ENCODE results near the gene ARHGAP18.

The ARHGAP18 gene

DNA sequence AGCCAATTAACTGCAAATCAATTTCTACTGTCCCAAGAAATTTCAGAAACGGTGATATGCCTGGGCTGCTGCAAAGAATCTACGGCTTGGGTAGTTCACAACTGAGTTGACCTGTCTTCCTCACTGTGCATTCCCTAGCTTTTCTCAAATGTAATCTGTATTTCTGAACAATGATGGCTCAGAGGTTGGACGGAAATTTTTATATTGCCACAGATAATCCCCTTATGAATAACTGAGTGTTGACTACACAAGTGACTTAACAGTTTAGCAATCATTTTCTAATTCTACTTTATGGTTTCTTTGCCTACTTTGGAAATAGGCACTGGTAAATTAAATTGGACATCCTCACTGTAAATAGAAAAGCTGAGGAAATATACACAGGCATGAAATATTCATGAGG, 94.5 kb downstream of the ARHGAP18 start:
- CTCF ChIA-PET: no interaction called here
- POLR2A ChIA-PET: no interaction called here
- no peak for TF ChIP-seq NFRKB (IDR thresholded peaks at IDR 0.05)
- TF ChIP-seq ZNF384 (IDR thresholded peaks at IDR 0.05): no peak
- no peak for TF ChIP-seq SP1 (IDR thresholded peaks at IDR 0.05)
- no peak for TF ChIP-seq CTBP1 (IDR thresholded peaks at IDR 0.05; ENCODE audit: borderline replicate concordance)
- TF ChIP-seq, protein P1, sequence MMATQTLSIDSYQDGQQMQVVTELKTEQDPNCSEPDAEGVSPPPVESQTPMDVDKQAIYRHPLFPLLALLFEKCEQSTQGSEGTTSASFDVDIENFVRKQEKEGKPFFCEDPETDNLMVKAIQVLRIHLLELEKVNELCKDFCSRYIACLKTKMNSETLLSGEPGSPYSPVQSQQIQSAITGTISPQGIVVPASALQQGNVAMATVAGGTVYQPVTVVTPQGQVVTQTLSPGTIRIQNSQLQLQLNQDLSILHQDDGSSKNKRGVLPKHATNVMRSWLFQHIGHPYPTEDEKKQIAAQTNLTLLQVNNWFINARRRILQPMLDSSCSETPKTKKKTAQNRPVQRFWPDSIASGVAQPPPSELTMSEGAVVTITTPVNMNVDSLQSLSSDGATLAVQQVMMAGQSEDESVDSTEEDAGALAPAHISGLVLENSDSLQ (IDR thresholded peaks at IDR 0.05): no peak
- TF ChIP-seq FOXM1 (IDR thresholded peaks at IDR 0.05; ENCODE audit: borderline replicate concordance): no peak
- TF ChIP-seq SUZ12 (IDR thresholded peaks at IDR 0.05): no peak
- no peak for TF ChIP-seq FOXA1 (IDR thresholded peaks at IDR 0.05)
- no peak for TF ChIP-seq LEF1 (IDR thresholded peaks at IDR 0.05; ENCODE audit: borderline replicate concordance)
- no peak for TF ChIP-seq ARNT (IDR thresholded peaks at IDR 0.05)
- TF ChIP-seq ELF4 (IDR thresholded peaks at IDR 0.05): no peak
- TF ChIP-seq FOXK2 (IDR thresholded peaks at IDR 0.05): no peak
- TF ChIP-seq HDGF (IDR thresholded peaks at IDR 0.05; ENCODE audit: borderline replicate concordance): no peak
- TF ChIP-seq BHLHE40 (IDR thresholded peaks at IDR 0.05; ENCODE audit: borderline replicate concordance): no peak
- no peak for TF ChIP-seq TARDBP (IDR thresholded peaks at IDR 0.05)
- no peak for TF ChIP-seq L3MBTL2 (conservative IDR thresholded peaks at IDR 0.05)
- no peak for DNase-seq (ENCODE audit: extremely low spot score)

DNA sequence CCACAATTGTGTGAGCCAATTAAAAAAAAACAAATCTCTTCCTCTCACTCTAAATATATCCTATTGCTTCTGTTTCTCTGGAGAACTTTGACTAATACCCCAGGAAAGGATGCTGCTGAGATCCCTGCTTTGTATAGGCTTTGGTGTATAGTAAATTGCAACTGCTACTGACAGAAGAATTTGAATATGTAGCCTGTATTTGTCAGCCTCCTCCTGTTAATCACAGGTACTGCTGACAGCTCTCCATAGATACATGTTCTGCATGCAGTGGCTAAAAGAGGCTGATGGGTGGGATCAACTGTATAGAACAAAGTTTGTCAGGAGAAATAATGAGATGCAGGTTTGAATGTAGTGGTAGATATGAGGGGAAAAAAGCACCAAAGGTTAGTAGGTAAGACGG, 95.0 kb downstream of the ARHGAP18 start:
- ChIA-PET CTCF (no interaction called here), POLR2A (no interaction called here)
- TF ChIP-seq FOXM1 (IDR thresholded peaks at IDR 0.05; ENCODE audit: borderline replicate concordance): no peak
- no peak for TF ChIP-seq CTBP1 (IDR thresholded peaks at IDR 0.05; ENCODE audit: borderline replicate concordance)
- TF ChIP-seq SP1 (IDR thresholded peaks at IDR 0.05): no peak
- no peak for TF ChIP-seq HDGF (IDR thresholded peaks at IDR 0.05; ENCODE audit: borderline replicate concordance)
- TF ChIP-seq ELF4 (IDR thresholded peaks at IDR 0.05): no peak
- no peak for TF ChIP-seq ARNT (IDR thresholded peaks at IDR 0.05)
- TF ChIP-seq NFRKB (IDR thresholded peaks at IDR 0.05): no peak
- TF ChIP-seq BHLHE40 (IDR thresholded peaks at IDR 0.05; ENCODE audit: borderline replicate concordance): no peak
- no peak for TF ChIP-seq FOXK2 (IDR thresholded peaks at IDR 0.05)
- TF ChIP-seq FOXA1 (IDR thresholded peaks at IDR 0.05): no peak
- TF ChIP-seq ZNF384 (IDR thresholded peaks at IDR 0.05): no peak
- no peak for TF ChIP-seq TARDBP (IDR thresholded peaks at IDR 0.05)
- TF ChIP-seq LEF1 (IDR thresholded peaks at IDR 0.05; ENCODE audit: borderline replicate concordance): no peak
- TF ChIP-seq L3MBTL2 (conservative IDR thresholded peaks at IDR 0.05): no peak
- no peak for TF ChIP-seq SUZ12 (IDR thresholded peaks at IDR 0.05)
- TF ChIP-seq, protein P1 (IDR thresholded peaks at IDR 0.05): no peak
- DNase-seq (ENCODE audit: extremely low spot score): no peak

GRCh38 chr6:129614464-129614863, 95.5 kb downstream of the ARHGAP18 start:
- DNase-seq (ENCODE audit: extremely low spot score): no peak
- TF ChIP-seq HDGF (IDR thresholded peaks at IDR 0.05; ENCODE audit: borderline replicate concordance): no peak
- no peak for TF ChIP-seq ELF4 (IDR thresholded peaks at IDR 0.05)
- no peak for TF ChIP-seq FOXM1 (IDR thresholded peaks at IDR 0.05; ENCODE audit: borderline replicate concordance)
- no peak for TF ChIP-seq ARNT (IDR thresholded peaks at IDR 0.05)
- no peak for TF ChIP-seq CTBP1 (IDR thresholded peaks at IDR 0.05; ENCODE audit: borderline replicate concordance)
- TF ChIP-seq NFRKB (IDR thresholded peaks at IDR 0.05): no peak
- TF ChIP-seq FOXK2 (IDR thresholded peaks at IDR 0.05): no peak
- no peak for TF ChIP-seq FOXA1 (IDR thresholded peaks at IDR 0.05)
- no peak for TF ChIP-seq L3MBTL2 (conservative IDR thresholded peaks at IDR 0.05)
- TF ChIP-seq LEF1 (IDR thresholded peaks at IDR 0.05; ENCODE audit: borderline replicate concordance): no peak
- TF ChIP-seq, protein P1 (IDR thresholded peaks at IDR 0.05): no peak
- no peak for TF ChIP-seq SP1 (IDR thresholded peaks at IDR 0.05)
- TF ChIP-seq SUZ12 (IDR thresholded peaks at IDR 0.05): no peak
- TF ChIP-seq TARDBP (IDR thresholded peaks at IDR 0.05): no peak
- no peak for TF ChIP-seq ZNF384 (IDR thresholded peaks at IDR 0.05)
- no peak for TF ChIP-seq BHLHE40 (IDR thresholded peaks at IDR 0.05; ENCODE audit: borderline replicate concordance)
- POLR2A ChIA-PET: no interaction called here
- CTCF ChIA-PET: interaction anchor here (0.6 kb wide), 1 partner anchor 1033 kb away, joined by 6 read pairs; no protein-coding TSS in a partner anchor

GRCh38 chr6:129612440-129612839, 97.5 kb downstream of the ARHGAP18 start:
- TF ChIP-seq FOXK2 (IDR thresholded peaks at IDR 0.05) (no peak), SUZ12 (IDR thresholded peaks at IDR 0.05) (no peak), SP1 (IDR thresholded peaks at IDR 0.05) (no peak), ARNT (IDR thresholded peaks at IDR 0.05) (no peak)
- POLR2A ChIA-PET: no interaction called here
- CTCF ChIA-PET: interaction anchor here (0.5 kb wide), 1 partner anchor 163 kb away, joined by 3 read pairs; no protein-coding TSS in a partner anchor

GRCh38 chr6:129609635-129610034, 100.3 kb downstream of the ARHGAP18 start:
- CTCF ChIA-PET: no interaction called here
- no peak for TF ChIP-seq LEF1 (IDR thresholded peaks at IDR 0.05; ENCODE audit: borderline replicate concordance)
- TF ChIP-seq NFRKB (IDR thresholded peaks at IDR 0.05): no peak
- no peak for TF ChIP-seq ZNF384 (IDR thresholded peaks at IDR 0.05)
- no peak for TF ChIP-seq SP1 (IDR thresholded peaks at IDR 0.05)
- no peak for TF ChIP-seq L3MBTL2 (conservative IDR thresholded peaks at IDR 0.05)
- no peak for TF ChIP-seq FOXA1 (IDR thresholded peaks at IDR 0.05)
- no peak for TF ChIP-seq ARNT (IDR thresholded peaks at IDR 0.05)
- no peak for TF ChIP-seq FOXM1 (IDR thresholded peaks at IDR 0.05; ENCODE audit: borderline replicate concordance)
- no peak for TF ChIP-seq FOXK2 (IDR thresholded peaks at IDR 0.05)
- TF ChIP-seq, protein P1 (IDR thresholded peaks at IDR 0.05): no peak
- TF ChIP-seq HDGF (IDR thresholded peaks at IDR 0.05; ENCODE audit: borderline replicate concordance): no peak
- TF ChIP-seq ELF4 (IDR thresholded peaks at IDR 0.05): no peak
- TF ChIP-seq TARDBP (IDR thresholded peaks at IDR 0.05): no peak
- TF ChIP-seq SUZ12 (IDR thresholded peaks at IDR 0.05): no peak
- no peak for TF ChIP-seq BHLHE40 (IDR thresholded peaks at IDR 0.05; ENCODE audit: borderline replicate concordance)
- TF ChIP-seq CTBP1 (IDR thresholded peaks at IDR 0.05; ENCODE audit: borderline replicate concordance): no peak
- DNase-seq (ENCODE audit: extremely low spot score): no peak
- POLR2A ChIA-PET: no interaction called here

More at GRCh38 chr6:129612440-129612839, 97.5 kb downstream of the ARHGAP18 start:
- no peak for DNase-seq (ENCODE audit: extremely low spot score)
